Putamen (tissue), 1 donor: Measurements from ENCODE around the gene DNAJB4.
"Not testable (repeated sequence)": the region's sequence is repeated elsewhere in the genome, so short reads cannot be mapped to it uniquely, and the experiment has no call there.

Experiments used
- DNase-seq: peaks from one replicate; pipeline ENCODE4 v3.0.0-alpha.2; 2016; ENCODE audit warnings: low spot score

DNAJB4 gene

DNA sequence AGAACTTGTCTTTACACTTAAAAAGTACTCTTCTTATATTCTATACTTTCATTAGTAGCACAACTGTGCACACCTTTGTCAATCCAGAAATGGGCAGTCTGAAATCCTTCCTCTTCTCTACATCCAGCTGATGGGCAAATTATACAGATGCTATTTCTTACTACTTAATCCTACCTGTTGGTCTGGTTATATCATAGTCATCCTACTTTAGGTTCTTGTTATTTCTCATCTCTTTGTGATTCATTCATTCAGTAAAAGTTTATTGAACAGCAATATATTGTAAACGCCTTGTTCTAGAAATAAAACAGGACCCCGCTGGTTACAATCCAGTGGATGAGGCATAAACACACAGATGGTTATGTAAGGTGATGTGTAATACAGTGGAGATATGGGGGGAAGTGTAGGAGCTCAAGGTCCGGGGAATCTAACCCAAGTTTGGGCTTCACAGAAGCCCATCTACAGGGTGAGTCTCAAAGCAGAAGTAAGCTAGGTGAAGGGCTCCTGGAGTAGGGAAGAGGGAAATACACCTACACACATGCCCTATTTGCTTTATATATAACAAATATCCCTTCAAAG lies 14.0 kb upstream of the DNAJB4 start:
- no peak for DNase-seq

DNA sequence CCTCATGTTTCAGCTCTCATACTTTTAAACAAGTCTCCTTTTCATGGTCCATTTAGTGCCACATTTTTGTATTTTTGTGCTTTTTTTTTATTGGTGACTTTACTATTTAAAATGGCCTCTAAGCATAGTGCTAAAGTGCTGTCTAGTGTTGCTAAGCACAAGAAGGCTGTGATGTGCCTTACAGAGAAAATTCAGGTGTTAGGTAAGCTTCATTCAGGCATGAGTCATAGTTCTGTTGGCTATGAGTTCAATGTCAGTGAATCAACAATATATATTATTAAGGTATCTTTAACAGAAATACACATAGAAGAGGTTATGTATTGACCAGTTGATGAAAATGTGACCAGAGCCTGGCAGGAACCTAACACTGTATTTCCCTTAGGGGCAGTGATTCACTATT lies 13.1 kb upstream of the DNAJB4 start:
- DNase-seq = no peak

DNA sequence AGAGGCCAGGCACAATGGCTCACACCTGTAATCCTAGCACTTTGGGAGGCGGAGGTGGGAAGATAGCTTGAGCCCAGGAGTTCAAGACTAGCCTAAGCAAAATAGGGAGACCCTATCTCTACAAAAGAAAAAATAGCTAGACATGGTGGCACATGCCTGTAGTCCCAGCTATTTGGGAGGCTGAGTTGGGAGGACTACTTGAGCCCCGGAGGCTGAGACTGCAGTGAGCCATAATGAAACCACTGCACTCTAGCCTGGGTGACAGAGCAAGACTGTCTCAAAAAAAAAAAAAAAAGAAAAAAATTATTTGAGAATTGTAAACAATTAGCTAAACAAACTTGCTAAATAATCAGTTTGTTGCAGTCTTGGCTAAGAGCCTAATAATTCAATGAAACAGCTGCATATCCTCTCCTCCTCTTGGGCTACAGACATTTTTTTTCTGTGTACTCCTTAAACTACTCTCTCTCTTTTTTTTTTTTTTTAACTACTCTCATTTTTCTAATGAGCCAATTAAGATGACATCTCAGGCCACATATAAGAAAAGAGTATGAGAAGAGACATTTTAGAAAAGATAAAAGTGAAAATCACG lies 10.5 kb upstream of the DNAJB4 start:
- no peak for DNase-seq

DNA sequence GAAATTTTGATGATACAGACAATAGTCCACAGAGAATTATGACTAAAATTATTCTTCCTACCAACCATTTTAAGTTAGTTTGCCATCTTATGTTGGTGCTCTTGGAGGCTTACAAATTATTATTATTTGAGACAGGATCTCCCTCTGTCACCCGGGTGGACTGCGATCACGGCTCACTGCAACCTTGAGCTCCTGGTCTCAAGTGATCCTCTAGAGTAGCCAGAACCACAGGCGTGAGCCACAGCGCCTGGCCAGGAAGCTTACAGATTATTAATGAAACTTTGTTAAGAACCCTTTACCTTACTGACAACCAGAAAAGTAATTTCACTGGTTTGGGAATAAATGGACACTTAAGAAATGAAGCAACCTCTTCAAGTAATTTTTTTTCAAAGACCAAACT lies 8.0 kb upstream of the DNAJB4 start:
- no peak for DNase-seq

DNA sequence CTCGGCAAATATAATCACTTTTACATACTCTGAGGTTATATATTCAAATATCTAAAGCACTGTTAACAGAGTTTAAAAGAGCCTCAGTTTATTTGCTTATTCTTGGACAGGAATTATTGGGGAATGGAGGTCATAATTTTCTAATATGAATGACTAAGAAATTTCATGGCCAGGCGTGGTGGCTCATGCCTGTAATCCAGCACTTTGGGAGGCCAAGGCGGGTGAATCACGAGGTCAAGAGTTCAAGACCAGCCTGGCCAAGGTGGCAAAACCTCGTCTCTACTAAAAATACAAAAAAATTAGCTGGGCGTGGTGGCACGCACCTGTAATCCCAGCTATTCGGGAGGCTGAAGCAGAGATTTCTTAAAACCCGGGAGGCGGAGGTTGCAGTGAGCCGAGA lies 4.2 kb upstream of the DNAJB4 start:
- not testable (repeated sequence) for DNase-seq

DNA sequence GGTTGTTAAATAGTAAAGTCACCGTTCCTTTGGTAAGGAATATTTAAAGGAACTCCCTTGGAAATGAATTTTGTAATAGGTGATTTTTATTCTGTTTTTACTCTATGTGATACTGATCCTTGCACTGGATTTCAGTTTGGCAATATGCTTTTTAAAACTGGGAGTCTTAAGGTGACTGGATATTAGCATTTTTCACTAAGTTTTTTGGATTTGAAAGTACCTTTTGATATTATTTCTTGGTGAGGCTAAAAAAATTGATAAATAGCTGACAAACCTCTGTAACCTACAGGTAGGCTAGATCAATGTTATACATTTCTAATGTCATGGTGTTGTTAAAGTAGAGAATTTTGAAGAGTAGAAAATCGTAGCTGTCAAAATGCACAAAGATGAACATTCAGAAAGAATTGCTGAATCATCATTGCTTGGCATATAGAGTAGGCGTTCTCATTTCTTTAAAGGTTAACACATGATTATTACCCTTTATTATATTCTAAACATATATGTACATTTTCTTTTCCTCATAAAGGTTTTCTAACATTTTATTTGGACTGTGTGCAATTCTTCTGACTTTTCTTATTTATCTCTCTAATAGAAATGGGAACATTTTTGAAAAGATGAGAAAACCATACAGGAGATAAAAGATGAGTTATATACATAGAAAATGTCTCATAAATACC lies 1.5 kb upstream of the DNAJB4 start:
- DNase-seq = peak; percentile 58

DNA sequence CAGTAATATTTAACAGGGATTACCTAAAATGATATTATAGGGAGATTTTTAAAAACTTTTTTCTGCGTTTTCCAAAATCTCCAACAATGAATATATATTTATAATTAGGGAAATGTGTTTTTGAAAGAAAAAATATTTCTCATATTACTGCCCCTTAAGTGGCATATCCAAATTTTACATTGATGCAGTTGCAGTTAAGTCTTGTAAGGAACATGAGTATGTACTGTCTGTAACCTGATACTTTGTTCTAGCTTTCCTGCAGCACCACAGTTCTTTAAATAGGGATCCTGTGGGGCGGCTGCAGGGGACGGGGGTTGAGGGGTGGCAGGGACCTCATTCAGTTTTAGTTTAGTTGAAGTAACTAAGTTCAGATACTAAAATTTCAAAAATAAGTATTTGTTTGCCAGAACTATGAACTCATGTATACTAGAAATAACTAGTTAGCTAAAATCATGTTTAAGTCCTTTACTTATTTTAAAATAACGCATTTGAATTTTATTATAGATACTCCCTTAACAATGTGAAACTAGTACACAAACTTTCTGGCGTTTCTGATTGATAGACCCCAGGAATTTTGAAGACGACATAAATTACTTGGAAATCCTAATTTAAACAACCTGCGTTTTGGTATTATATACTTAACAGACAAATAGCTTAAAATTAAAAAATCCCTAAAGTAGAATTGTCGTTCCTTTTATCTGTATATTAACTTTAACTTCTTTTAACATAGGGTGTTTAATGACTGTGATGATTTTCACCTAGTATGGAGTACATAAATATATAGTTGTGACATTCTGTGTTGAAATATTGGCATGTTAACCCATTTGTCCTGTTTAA lies 639 bp upstream of the DNAJB4 start:
- peak; percentile 47 for DNase-seq

DNA sequence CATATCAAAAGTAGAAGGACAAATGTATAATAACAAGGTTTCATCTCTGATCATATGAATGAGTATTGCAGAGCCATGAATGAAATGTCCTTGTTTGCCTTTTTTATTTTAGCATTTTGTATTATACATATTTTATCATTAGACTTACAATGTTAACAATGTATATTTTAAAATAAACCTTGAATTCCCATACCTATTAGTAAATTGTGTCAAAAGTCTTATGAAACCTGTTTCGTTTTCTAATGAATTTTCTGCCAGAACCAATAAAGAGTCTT lies 646 bp downstream of the DNAJB4 start:
- no peak for DNase-seq

DNA sequence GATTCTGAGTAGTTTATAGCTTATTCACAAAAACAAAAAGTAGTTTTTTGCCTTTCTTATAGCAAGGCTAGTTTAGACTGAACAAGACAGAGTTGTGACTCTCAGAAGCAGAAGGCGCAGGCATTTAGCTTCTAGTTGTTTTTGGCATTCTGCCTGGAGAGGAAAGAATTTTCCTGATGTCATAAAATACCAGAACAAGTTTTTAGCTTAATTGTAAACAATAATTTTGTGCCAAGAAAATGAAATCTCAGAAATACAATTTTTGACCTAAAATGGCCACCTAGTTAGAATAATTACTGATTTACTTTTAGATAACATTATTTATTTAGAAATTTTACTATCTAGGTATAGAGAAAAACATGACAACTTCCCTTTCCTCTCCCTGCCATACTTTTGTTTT lies 1.0 kb downstream of the DNAJB4 start:
- DNase-seq = peak; percentile 45

DNA sequence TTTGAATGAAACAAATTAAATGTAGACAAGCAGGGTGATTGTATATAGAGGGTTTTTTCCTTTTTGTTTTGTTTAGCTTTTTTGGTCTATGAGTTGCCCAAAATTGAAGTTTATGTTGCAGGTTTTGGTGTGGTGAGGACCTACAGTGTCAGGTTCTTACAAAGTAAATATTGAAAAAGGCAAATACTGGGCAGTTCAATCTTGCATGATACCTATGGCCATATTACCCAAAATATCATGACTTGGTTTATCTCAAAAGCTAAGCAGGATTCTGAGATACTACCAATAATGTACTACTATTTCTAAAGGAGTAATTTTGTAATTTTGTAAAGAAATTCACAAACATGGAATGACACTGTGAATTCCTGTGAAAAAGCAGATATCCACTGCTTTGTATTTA lies 1.8 kb downstream of the DNAJB4 start:
- DNase-seq = no peak

DNA sequence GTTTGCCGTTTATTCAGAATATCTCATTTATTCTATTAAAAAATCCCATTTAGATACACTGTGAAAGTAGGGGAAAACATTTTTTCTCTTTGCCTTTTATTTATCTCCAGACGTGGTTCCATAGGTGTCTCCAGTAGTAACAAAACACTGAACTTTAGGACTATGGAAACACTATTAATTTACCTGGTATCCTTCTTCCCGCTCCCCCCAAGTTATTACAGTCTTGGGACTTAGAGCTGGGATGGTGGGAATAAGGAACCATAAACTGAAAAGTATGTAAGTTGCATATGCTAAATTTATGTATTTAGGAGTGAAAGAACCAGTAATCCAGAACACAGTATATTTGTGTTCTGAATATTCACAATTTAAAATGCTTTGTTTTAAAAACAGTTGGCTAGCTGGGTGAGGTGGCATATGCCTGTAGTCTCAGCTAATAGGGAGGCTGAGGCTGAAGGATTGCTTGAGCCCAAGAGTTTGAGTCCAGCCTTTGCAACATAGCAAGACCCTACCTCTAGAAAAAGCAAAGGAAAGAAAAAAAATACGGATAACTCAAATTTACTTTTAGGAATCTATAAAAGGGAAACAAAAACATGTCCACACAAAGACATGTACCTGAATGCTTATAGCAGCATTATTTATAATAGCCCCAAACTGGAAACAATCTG lies 3.1 kb downstream of the DNAJB4 start:
- no peak for DNase-seq

DNA sequence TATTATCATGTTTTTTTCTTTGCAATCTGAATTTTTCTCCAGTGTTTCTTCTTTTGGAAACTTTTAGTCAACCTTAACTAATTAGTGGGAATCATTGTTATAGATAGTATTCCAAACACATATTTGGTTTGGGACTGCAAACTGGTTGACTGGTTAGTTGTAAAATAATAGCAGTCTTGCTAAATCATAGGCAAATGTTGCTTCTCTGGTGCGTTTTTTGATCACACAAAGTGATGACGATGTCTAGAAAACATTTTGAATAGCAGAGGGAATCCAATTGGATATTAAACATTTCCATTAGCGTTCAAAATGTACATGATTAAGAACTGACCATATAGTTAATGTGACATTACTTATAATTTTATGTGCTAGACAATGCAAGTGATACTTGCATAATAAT lies 4.5 kb downstream of the DNAJB4 start:
- DNase-seq = no peak

DNA sequence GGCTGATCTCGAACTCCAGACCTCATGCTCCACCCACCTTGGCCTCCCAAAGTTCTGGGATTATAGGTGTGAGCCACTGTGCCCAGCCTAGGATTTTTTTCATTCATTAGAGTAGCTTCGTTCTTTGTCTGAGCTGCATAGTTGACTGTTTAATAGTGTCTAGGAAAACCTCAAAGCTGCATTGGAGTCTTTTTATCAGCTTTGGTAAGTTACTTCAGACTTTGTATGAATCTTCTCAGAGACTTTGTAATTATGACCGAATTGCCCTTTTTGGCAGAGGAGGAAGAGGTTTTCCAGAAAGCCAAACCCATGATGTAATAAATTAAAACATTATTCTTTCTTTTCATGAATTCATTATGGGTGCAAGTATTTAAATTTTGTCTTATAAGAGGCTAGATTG lies 5.1 kb downstream of the DNAJB4 start:
- DNase-seq = no peak

DNA sequence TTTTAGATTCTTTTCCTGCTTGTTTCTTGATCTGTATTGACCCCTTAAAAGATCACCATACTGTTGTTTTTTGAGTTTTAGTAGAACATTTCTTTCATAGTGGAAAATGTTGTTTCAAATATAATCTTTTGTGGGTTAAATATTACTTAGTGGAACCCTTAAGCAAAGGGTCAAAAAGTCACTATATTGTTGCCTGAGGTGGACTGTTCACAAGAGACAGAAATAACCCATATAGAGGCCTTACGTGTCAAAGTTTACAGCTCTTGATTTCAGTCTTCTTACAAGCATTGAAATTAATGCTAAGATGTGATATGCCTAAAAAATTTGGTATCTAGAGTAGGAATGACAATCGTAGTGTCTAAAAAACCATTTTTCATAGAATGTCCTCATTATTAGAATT lies 6.3 kb downstream of the DNAJB4 start:
- no peak for DNase-seq

DNA sequence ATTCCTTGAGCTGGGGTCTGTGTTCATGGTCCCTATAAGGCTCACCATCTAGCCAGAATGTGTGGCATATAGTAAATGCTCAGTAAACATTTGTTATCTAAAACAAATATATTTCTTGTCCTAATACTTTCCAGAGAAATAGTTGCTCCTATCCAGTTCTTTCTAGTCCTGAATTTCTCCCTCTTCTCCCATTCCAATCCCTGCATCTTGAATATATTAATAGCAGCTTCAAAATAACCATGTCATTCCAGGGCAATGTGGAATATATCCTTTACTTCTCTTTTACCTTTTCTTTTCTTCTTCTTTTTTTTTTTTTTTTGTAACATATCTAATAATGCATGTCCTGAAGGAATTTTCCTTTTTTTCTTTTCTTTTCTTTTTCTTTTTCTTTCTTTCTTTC lies 10.4 kb downstream of the DNAJB4 start:
- DNase-seq = no peak

DNA sequence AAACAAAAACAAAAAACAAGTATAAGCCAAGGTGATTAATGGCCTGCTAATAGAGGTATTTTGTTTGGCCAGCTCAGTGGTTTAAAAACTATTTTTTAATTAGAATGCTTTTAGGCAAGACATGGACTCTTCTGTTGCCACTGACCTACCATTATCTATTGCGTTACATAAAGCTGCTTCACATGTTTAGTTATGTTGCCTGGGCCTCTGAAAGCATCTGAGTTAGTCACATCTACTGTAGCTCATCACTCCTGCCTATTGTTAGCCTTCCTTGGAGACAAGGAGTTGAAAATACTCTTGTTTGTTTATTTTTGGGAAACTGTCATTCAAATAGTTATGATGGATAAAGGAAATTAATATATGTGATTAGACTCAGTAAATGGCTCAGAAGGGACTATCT lies 14.3 kb downstream of the DNAJB4 start:
- DNase-seq = no peak

DNA sequence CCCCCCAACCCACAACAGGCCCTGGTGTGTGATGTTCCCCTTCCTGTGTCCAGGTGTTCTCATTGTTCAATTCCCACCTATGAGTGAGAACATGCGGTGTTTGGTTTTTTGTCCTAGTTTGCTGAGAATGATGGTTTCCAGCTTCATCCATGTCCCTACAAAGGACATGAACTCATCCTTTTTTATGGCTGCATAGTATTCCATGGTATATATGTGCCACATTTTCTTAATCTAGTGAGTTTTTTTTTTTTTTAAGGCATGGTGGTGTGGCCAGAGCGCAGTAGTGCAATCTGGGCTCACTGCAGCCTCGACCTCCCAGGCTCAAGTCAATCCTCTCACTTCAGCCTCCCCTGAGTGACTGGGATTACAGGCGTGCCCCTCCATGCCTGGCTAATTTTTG lies 16.4 kb downstream of the DNAJB4 start:
- DNase-seq = not testable (repeated sequence)

DNA sequence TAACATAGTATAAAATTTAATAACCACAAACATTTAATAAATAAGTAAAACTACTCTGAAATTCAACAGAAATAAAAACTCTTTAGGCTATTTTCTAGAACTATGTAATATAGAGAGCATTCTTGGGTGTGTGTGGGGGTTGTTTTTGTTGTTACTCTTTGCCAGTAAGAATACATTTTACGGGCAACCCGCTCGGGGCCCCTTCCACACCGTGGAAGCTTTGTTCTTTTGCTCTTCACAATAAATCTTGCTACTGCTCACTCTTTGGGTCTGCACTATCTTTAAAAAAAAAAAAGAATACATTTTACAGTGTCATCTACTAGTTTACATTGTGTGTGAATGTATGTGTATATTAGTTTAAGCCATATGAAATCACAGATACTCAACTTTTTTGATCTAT lies 25.1 kb downstream of the DNAJB4 start:
- no peak for DNase-seq

DNA sequence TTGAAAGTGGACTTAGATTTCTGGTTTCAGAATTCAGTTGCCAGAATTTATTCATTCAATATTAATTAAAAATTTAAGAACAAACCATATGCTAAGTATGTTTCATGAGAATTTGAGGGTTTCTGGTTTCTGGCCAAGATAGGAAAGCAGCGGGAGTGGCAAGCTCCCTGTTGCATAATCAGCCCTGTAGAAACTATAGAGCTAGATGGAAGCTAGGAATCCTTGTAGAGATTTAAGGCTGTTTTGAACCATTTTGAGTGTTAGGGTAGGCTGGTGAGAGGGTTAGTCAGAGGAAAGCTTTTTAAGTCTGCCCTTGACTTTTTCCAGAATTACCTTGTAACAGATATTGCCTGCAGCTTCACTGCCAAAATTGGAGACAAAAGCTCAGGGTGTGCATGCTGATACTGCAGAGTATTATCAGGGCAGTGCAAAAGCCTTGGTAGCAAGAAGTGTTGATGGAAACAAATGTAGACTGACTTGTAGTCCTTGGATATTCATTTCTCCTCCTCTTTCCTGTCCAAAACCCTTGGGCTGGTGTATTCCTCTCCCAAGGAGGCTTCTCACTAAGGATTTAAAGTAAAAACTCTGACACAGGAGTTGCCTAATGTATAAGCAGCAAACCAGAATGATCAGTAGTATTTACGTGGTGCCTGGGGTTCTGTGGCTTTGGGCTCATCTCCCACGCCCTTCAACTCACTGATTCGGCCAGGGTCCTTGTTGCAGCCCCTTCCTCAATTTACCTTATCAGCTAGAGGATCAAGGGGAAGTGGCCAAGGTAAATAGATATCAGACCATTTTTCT lies 28.5 kb downstream of the DNAJB4 start:
- no peak for DNase-seq

DNA sequence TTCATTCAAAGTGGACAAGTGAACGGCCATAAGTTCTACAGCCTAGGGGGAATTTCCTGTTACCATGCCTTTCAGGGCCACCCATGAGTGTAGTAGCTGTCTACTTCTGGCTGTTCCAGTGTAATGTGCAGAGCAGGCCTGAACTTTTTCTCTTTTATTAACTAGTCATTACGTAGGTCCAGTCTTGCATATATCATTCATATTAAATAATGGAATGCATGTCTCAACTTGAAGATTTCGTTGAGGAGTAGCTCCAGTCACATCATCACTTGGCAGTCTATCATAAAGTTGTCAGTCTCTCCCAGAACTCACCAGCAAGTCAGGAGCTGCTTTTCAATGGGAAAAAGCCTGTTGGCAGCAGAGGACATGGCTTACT lies 29.0 kb downstream of the DNAJB4 start:
- no peak for DNase-seq

DNA sequence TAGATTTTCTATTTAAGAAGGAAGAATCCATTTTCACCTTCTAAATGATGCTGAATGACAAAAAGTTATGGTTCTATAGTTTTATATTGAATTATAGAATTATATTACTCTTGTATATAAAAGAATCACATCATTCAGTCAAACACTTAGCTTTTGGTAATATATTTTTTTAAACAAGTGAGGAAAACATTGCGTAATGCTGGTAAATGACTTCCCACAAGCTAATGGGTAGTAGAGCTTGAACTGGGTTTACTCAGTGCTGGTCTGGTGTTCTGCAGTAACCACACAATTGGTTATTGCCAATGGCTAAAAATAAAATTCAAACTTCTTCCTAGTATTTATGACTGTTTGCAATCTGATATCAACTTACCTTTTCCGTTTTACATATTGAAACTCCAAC lies 30.4 kb downstream of the DNAJB4 start:
- no peak for DNase-seq

DNA sequence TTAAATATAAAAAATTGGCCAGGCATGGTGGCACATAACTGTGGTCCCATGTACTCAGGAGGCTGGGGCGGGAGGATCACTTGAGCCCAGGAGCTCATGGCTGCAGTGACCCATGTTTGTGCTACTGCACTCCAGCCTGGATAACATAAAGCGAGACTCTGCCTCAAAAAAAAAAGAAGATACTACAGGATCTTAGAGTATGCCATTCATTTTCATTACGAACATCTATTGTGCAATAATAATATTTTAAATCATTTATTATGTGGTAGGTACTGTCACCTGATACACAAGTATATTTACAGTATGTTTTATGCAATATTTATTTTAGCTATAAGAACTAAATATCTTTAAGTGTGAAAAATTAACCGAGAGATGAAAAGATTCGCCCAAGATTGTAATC lies 31.7 kb downstream of the DNAJB4 start:
- DNase-seq = no peak
